M059J (cell line): Measurements from ENCODE around the gene ABCC3. TPM values are rescaled to one million over a fixed set of nuclear protein-coding genes. Genes with fewer than 3 reads are reported as not detected.

Experiments
- DNase-seq: peaks from one replicate; pipeline ENCODE4 v3.0.0-alpha.2; 2012; ENCODE audit warnings: low read depth
- total RNA-seq: library from RNA; depleted of rRNA; stranded (reverse); fragments of >200 nt; shearing (Covaris generic); gene quantifications from 2 replicates; pipeline ENCODE4 v1.2.3, GENCODE V29; 2014

Gene ABCC3
- total RNA-seq, 1 experiment from 2014 or later: 9.3 TPM

GRCh38 chr17:50607522-50608175, 27.0 kb upstream of the ABCC3 start:
- no peak for DNase-seq

GRCh38 chr17:50608700-50609379, 25.8 kb upstream of the ABCC3 start:
- DNase-seq: no peak

DNA sequence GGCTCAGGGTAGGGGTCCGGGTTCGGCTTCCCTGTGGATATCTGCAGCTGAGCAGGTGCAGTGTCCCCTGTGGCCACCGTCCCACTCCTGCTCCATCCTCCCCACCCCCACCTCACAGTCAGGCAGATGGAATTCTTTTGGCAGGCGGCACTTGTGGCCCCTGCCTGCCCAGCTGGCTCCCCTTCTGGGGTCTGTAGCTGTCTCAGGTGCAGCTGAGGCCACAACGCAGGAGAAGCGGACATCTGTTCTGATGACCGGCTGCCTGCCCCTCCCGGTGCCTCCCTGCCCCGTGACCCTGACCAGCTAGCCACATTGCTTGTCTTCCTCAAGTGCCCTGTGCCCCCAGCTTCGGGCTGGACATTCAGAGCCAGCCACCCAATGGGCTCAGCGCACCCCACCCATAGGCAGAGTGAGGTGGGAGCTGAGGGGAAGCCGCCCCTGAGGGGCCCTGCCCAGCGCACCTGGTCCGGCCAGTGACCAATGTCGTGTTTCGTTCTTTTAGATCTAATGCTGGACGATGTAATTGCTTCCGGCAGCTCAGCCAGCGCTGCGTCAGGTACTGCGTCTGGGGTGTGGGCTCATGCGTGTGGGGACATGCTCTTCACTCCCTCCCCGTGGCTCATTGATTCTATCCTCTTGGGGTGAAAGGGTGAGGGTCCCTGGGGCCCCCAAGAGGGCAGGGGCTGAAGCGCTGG, 25.2 kb upstream of the ABCC3 start:
- DNase-seq: no peak

DNA sequence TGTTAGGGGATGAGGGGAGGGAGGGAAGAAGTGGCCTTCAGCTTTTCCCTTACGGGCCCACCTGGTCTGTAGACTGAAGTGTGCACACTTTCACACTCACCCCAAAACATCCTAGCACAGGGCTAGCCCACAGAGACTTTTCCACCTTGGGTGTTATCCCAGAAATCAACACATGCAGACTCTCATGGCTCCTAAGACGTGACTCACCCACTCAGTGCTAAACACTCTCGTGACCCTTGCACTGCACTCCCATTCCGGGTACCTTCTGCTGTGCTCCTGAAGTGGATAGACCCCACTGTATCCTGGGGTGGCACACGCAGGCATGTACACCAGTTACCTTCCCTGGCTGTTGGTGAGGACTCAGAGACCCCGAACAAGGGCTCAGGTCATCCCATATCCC, 23.0 kb upstream of the ABCC3 start:
- DNase-seq: no peak

DNA sequence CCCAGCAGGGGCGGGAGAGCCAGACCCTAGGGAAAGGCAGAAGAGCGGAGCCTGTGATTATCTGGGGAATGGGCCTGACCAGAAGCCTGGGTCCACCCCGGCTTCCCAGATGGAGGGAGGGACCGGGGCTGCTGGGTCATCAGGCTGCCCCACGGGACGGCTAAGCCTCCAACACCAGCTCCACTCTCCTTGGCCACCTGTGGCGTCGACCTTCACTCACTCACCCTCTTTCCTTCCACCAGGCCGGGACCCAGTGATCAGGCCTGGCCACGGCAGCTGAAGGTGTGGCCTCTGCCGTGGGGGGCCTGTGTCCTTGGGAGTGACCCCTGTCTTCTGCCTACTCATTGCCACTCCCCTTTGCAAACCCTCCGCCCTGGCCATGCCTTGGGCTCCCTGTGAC, 22.4 kb upstream of the ABCC3 start:
- DNase-seq: no peak

GRCh38 chr17:50613007-50613992, 21.4 kb upstream of the ABCC3 start:
- DNase-seq: no peak

GRCh38 chr17:50614471-50615051, 20.1 kb upstream of the ABCC3 start:
- no peak for DNase-seq

DNA sequence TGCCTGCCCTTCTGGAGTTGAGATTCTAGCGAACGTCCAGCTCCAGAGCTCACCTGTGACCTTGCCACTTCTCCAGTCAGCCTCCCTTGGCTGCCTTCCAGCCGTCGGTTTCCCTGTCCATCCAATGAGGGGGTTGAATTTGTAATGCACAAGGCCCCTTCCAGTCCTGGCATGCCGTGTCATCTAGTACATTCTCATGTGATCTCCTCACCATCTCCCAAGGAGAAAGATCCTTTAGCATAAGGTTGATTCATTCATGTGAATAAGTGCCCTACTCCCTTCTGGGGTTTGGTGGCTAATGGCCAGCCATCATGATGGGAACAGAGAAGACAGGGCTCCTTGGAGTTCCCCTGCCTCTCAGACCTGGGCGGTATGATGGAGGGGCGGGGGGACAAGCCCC, 18.9 kb upstream of the ABCC3 start:
- DNase-seq: no peak

GRCh38 chr17:50618300-50618699, 16.4 kb upstream of the ABCC3 start:
- peak; percentile 46 for DNase-seq

- no peak for DNase-seq
Observed at GRCh38 chr17:50618941-50619340, 15.7 kb upstream of the ABCC3 start.

GRCh38 chr17:50619489-50619888, 15.2 kb upstream of the ABCC3 start:
- no peak for DNase-seq

DNA sequence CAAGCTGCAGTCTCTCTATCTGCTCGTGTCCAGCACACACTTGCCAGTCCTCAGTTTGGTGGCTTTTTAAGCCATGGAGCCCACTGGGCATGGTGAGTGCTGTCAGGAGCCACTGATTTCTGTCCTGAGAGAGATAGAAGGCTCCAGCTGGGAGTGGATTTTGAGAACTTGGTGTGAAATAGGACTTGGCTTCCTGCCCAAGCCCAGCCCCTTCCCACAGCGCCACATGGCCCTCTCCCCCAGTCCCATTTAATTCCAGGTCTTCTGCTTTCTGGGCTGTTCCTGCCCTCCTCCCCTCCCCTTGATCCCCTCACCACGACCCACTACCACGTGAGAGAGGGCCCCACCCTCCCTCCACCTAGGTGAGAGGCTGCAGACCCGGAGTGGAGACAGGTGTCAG, 14.4 kb upstream of the ABCC3 start:
- DNase-seq: no peak

DNA sequence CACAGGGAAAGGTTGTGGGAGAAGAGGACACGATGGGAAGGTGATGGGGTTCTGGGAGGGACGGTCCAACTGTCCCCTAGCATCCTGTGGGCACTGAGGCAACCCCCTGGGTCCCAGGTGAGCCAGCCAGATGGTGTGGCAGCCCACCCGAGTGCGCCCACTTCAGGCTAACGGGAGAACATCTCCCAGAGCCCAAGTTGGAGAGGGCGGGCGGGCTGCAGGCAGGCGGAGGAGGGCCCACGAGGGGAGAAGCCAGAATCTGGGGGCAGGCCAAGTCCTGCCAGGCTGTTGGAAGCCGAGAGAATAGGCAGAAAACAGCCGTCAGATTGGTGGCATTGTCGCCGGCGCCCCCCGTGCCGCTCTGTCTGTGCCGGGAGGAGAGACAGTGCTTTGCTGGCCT, 13.8 kb upstream of the ABCC3 start:
- no peak for DNase-seq

DNA sequence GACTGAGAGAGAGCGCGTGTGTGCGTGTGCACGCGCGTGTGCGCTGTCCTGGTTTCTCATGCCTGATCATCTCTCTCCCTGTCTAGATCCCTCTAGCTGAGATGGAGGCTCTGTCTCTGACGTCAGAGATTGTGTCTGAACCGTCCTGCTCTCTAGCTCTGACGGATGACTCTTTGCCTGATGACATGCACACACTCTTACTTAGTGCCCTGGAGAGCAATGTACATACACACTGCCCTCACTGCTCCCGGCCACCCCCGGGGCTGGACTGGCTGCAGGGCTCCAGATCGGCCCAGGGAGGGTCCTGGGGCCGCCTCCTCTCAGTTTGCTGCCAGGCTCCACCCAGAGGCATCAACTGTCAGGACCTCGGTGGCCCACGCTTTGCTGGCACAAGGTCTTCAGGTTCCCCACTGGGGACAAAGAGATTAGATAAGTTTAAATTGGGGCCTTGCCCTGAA, 13.1 kb upstream of the ABCC3 start:
- no peak for DNase-seq

DNA sequence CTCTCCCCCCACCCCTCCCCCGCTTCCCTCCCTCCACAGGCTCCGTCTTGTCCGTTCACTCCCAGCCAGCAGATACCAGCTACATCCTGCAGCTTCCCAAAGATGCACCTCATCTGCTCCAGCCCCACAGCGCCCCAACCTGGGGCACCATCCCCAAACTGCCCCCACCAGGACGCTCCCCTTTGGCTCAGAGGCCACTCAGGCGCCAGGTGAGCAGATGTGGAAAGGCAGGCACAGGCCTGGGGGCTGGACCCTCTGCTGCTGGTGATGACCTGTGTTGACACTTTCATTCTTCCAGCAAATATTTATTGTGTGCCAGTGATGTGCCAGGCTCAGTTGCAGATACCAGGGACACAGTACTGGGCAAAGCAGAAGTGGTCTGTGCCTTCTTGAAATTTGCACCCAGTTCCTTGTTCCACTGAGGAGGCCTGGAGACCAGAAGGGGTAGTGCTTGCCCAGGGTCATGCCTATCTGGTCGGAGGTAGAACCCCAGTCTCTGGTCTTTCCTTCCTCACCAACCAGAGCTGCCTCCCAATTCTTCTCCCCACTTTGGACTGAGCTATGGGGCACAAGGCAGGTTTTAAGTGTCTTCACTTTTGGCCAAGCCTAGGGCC, 10.3 kb upstream of the ABCC3 start:
- DNase-seq: no peak

DNA sequence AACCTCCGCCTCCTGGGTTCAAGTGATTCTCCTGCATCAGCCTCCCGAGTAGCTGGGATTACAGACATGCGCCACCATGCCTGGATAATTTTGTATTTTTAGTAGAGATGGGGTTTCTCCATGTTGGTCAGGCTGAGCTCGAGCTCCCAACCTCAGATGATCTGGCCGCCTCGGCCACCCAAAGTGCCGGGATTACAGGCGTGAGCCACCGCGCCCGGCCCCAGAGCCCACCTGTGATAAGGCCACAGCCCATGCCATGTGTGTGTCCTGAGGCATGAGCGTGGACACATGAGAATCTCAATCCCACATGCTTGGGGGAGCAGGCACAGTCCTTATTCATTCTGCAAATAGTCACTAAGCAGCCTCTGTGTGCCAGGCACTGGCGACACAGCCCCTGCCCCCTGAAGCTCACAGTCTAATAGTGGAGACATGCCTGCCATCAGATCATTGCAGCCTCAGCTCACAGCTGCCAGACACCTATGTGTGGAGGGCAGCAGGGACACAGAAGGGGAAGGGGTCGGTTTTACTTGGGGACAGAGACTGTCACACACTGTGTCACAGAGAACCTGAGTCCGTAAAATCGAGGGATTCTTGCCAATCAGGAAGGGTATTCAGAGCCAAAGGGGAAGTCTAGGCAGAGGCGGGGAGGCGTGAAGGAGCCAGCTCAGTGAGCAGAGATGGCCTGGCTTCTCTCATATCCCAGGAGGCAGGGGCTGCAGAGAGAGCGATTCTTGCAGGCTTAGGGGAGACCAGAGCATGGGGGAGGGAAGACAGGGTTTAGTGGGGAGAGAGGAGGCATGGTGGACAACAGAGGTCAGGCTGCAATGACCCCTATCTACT, 9.4 kb upstream of the ABCC3 start:
- no peak for DNase-seq

- DNase-seq: peak; percentile 63
Observed at GRCh38 chr17:50626037-50626574, 8.6 kb upstream of the ABCC3 start.

DNA sequence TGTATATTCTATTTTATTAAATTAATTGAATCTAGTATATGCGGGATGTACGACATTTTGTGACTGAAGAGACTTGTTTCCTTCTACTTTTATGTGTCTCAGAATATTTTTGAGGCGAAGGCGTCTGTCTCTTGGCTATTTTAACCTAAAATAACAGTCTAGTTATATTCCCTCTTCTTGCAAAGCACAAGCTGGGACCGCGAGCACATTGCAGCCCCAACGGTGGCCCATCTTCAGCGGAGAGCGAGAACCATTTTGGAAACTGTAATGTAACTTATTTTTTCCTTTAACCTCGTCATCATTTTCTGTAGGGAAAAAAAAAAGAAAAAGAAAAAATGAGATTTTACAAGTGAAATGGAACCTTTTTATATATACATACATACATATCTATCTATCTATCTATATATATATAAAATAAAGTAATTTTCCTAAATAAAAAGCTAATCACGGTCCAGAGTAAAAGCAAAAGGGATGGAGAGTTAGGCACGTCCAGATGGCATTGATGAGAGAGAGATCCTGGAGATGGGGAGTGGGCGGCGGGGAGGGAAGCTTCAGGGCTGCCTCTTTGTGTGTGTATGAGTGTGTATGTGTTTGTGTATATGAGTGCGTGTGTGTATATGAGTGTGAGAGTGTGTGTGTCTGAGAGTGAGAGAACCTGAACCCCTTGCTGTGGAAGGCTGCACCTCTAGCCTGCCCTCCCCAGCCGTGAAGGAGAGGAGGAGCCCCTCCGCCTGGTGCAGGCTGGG, 7.5 kb upstream of the ABCC3 start:
- no peak for DNase-seq
